Stimulated activated CD8-positive, alpha-beta memory T cell treated with anti-CD3 and anti-CD28 coated beads, Interleukin-7, amount 100 ng/mL, for 48 hours (primary cell): ENCODE data around the gene APMAP.
"Not testable (repeated sequence)": the region's sequence is repeated elsewhere in the genome, so short reads cannot be mapped to it uniquely, and the experiment has no call there.

Experiments used
- DNase-seq, 2 donors: peaks; one replicate each; pipeline ENCODE4 v3.0.0-alpha.2; 2020; ENCODE audit warnings: low read depth in 1 of 2; ENCODE audit errors: extremely low read depth in 1 of 2

Gene APMAP

DNA sequence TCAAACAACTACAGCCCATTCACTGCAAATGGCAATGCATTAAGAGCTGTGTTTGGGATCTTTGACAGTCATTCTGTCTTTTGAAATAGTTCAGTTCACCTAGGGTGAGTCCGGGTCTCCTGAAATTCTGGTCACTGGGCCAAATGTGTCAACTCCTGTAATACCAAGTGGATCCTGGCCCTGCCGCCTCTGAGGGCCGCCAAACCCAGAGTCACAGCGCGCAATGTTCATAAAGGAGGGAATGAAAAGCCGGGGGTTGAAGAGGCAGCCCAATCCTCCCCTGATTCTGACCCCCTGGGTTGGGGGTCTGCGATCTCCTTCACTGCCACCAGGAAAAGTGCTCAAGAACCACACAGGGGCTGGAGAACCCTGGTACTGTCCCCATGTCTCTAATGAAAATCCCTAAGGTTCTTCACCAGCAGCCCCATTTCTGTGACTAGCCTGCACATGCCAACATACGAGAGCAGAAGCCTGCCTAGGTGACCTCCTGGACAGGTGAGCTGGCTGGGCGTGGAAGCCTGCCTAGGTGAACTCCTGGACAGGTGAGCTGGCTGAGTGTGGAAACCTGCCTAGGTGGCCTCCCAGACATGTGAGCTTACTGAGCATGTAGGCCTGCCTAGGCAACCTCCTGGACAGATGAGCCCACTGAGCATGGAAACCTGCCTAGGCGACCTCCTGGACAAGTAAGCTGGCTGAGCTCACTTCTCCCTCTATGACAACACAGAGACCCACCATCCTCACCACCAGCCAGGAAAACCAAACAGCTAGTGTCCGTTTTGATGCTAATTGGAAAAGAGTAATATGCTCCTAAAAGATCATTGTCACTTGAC lies 16.1 kb upstream of the APMAP start:
- no peak for DNase-seq

DNA sequence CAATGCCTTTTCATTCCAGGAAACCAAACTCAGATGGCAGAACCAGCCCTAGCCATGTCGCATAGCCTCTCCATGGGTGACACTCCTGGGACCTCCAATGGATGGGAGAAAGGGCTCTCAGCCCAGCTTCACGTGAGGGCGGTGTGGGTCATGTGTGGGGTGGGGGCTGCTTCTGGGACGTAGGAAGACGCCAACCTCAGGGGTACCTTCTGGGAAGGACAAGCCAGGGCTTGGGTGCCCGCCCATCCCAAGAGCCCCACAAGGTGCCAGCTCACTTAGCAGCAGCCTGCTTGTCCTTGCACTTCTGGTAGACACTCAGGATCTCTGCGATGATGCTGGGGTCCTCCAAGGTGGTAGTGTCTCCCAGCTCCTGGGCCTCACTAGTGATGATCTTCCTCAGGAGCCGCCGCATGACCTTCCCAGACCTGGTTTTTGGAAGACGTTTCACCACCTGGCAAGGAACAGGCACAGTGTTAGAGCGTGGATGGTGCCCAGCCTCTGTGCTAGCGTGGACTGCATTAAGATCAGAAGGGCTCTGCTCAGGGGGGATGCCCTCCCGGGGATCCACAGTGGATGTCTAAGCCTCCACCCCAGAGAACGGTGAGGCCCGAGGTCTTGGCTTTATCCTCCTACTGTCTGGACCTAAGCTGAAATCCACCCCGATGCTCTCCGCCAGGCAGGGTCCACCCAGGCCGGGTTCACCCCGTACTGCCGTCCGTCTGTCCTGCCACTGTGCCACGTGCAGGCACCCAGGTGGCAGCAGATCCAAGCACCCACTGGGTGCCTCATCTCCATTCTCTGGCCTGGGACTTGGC lies 15.1 kb upstream of the APMAP start:
- no peak for DNase-seq

DNA sequence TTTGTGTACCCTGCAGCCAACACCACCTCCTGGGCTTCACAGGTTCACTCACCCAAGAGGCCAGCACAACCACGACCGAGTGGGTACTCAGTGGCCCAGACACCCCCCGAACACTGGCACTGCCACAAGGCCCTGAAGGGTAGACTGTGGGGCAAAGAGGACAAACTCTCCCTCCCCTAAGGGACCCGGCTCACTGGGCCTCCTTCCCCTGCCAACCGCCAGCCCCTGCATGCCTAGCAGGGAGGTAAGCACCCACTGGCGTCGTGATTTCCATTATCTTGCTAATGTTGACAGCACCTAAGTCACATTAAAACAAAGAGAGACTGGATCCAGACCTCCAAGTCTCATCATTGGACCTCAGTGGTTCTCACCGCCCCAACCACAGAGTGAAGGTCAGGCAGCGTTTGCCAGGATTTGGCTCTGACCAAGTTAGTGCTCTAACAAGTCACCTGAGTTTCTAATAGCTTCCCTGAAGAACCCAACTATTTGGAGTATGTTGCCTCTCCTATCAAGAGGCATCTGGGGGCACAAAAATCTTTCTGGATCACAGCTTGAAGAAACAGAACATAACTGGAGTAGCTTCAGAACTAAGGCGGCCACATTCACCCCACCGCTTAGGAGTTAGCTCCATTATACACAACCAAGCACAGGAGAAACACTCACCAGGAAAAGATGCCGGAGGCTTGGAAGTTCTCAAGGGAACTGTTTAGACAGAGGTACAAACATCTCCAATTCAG lies 14.0 kb upstream of the APMAP start:
- DNase-seq: no peak

DNA sequence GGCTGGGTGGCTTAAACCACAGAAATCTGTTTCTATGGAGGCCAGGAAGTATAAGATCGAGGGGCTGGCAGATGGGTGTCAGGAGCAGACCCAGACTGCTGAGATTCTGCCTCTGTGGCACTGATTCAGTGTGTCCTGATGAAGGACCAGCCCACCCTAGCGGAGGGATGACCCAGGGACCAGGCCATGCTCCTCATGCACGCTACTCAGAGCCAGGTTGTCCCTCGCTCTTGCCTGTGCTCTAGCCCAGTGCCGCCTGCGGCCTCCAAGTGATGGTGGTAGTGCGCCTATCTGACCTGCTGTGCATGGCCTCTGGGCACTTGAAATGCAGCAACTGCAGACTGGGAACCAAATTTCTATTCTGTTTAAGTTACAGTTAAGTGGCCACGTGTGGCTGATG lies 13.1 kb upstream of the APMAP start:
- DNase-seq: no peak

DNA sequence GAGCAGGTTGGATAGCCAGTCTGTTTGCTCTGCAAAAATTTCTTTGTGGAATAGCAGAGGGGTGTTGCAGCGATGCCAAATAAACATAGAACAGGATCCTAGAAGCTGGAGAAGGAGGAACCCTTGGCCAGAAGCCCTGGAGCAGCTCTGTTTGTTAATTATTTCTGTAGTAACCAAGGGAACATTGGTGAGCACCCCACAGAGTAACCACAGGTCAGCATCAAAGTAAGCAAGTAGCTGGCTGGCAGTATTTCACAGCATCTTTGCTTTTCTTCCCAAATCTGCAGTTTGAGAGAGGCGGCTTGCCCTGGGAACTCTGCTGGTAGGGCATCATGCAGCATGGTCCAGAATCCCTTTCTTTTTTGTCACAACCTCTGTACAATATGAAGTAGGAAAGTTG lies 12.7 kb upstream of the APMAP start:
- DNase-seq: no peak

DNA sequence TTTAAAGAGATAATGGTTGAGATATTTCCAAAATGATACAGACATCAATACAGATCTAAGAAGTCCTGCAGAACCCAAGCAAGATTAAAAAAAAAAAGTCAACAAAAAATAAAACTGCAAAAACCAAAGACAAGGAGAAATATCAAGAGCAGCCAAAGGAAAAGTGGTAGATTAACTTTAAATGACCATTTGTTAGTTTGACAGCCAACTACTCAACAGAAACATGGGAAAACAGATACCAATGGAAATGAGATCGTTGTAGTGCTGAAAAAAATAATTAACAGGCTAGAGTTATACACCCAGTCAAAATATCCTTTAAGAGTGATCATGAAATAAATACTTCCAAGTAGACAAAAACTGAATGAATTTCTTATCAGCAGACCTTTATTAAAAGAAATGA lies 10.5 kb upstream of the APMAP start:
- DNase-seq: no peak

DNA sequence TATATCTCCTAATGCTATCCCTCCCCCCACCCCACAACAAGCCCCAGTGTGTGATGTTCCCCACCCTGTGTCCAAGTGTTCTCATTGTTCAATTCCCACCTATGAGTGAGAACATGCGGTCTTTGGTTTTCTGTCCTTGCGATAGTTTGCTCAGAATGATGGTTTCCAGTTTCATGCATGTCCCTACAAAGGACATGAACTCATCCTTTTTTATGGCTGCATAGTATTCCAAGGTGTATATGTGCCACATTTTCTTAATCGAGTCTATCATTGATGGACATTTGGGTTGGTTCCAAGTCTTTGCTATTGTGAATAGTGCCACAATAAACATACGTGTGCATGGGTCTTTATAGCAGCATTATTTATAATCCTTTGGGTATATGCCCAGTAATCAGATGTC lies 8.8 kb upstream of the APMAP start:
- DNase-seq: not testable (repeated sequence)

DNA sequence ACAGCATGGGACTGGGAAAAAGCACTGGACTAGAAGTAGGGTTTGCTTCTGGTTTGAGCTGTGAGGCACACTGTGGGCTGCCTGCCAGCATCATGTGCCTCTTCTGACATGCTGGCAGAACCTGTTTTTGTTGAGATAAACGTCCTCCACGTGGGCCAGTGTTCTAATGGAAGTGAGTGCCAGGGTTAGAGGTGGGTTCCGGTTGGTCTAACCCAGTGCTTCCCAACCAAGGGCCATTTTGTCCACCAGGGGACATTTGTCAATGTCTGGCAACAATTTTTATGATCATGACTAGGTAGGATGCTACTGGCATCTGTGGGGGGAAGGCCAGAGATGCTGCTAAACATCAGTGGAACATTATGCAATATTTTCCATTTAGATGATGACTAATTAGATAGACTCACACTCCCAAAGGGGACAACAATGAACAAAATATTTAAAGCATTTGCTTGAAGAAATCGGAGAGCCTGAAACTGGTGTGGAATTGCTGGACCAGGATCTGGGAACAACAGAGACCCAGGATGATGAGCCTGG lies 7.8 kb upstream of the APMAP start:
- no peak for DNase-seq

DNA sequence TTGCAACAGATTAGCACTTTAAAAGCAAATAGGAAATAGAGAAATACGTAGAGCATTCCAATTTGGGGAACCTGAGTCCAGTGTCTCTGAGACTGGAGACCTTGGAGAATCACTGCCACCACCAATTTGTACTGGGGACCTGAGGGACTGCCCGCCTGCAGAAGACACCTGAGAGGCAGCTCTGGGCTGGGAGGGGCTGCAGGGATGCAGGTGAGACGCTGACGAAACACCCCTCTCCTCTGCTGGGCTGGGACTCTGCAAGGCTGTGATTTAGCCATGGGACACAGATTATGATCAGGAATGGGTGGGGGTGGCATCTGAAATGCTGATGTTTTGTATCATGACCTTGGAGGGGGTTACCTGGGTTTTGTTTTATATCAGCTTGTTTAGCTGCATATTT lies 7.0 kb upstream of the APMAP start:
- no peak for DNase-seq

DNA sequence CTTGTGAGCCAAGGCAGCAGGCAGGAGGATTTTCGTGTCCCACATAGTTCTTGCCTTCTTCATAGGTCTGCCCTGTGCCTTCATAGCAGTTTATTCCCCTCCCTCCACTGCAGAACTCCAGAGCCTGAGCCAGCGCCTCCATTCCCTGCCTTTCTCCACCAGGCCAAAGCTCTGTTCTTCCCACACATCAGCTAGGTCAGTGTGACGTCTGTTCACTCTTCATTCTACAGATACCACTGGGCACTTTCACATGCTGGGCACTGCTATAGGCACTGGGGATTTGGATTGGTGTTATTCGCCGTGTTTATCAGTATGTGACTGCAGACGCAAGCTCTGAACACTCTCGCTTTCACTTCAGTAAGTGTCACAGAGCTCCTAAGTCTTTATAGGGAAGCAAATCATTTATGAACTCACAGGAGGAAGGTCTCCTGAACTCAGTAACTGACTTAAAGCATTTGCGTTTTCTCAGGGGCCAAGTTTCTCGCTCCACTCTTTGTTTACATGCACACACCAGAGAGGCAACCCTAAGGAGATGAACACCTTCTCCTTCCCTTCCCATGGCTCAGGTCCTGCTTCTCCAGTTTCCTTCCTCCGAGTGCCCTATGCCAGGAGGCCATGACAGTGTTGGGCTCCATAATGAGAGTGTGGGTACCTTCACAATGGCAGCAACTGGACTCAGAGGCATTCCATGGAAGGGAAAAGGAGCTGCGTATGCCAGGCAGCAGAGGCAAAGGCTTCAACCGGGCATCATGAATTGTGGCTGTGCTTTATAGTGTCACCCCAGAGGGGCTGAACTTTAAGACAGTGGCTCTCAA lies 6.3 kb upstream of the APMAP start:
- no peak for DNase-seq

DNA sequence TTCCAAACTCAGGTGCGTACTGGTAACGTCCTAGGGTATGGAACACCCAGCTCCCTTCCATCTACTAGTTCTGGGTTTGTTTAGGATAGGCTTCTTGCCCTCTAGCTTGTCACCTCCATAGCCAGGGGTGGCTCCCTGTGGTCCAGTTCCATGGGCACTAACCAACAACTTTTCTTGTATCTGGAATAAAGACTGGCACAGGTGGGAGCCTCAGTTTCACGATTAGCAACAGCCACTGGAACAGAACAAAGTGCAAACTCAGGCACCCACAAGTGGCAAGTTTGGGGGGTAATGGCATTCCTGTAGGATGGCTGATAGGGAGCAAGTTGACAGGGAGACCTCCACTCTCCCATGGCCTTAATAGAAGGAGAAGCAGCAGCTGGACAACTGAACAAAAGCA lies 5.6 kb upstream of the APMAP start:
- DNase-seq: no peak

DNA sequence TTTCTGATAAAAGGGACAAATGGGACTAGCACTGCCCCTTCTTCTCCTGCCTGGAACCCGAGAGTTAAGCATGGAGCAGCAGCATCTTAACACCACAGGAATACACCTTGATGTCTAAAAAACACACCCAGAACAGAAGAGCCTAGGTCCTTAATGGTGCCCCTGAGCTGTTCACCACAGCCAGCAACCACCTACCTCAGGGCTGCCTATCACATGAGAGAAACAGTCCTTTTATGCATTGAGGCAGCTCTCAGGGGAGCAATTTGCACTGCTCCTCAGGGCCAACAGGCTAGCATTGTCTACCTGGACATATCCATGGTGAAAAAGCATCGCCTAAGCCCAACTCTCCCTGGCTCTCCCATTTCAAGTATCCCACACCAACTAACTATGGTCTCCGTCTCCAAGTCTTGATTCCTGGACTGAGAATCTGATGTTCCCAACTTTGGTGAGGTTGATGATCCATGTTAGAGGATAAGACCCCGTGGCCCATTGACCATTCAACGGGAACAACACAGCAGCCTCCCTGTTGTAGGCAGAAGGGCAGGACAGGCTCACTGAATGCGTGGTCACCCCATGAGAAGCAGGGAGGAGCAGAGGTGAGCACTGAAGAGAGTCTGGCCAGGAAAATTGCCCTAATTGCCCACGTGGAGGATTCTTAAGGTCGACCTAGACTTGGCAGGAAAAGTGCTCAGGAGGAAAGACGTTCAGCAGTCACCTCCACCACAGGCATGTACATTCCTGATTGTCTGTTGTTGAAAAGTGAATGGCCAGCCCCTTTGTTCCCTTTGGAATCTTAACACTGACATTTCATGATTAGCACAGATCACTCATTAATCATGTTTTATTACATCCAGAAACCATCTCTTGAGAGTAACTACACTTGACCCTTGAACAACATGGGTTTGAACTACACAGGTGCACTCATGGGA lies 4.2 kb upstream of the APMAP start:
- DNase-seq: no peak

DNA sequence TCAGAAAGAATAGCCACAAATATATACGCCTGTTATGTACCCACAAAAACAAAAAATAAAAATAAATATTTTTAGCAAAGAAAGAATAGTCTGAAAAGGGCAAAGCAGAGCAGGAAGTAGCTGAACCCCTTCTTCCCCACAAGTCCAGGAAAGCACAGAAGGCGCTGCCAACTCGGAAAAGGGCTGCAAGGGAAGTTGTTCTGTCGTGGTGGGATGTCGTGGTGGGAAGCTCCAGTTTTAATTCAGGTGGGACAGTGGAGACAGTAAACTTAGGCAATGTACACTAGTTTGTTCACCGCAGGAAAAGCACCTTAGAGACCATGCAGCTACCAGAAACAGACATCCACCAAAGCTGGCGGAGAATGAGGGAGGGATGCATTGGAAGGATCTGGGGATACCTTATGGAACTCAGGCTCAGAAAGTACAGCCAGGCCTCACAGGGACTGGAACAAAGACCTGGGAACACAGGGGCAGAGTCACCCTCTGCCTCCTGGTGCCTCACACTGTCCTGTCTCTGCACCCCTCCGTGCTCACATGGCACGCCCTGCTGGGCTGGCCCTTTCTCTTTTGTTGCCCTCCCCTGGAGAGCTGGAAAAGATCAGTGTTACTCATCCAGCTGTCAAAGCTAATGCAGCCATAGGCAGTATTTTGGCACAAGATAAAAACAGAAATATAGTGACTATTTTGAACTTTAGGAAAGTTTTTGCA lies 3.3 kb upstream of the APMAP start:
- no peak for DNase-seq

DNA sequence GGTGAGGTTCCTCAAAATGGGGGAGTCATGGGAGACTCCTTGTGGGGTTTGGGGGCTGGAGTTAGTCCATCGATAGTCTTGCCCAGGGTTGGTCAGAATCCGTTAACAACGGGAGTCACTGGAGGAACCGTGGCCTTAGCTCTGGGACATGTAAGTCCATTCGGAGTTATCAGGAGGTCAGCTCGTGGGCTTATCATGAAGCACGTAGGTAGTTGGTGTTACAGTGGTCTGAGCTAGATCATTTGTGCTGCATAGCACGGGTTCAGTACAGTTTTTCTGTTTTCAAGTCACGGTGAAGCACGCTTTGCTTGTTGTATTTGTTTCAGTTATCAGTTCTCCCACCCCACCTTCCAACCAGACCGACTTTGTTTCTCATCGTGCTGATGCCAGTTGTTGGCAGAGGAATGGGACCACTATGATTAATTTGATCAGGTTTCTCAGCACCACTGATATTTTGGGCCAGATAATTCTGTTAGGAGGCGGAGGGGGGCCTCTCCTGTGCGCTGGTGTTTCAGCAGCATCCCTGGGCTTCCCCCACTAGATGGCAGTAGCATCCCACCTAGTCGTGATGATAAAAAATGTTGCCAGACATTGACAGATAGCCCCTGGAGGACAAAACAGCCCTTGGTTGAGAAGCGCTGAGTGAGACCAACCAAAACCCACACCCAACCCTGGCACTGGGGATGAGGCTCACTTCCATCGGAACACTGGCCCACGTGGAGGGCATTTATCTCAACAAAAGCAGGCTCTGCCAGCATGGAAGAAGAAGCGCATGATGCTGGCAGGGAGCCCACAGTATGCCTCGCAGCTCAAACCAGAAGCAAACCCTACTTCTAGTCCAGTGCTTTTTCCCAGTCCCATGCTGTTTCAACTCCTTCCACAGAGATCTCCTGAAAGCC lies 2.2 kb upstream of the APMAP start:
- peak; percentile 53 to 56 for DNase-seq

DNA sequence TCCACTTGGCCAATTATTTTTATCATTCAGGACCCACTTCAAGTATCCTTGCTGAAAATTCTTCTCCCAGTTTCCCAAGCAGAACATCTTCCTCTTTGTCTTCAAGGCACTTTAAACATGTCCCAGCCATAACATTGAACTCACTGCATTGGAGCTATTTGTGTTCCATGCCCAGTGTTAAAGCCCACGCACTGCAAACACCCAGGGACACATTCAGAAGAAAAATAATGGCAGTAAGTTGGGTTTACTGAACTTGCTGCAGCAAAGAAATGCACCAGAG lies 1.6 kb upstream of the APMAP start:
- no peak for DNase-seq

DNA sequence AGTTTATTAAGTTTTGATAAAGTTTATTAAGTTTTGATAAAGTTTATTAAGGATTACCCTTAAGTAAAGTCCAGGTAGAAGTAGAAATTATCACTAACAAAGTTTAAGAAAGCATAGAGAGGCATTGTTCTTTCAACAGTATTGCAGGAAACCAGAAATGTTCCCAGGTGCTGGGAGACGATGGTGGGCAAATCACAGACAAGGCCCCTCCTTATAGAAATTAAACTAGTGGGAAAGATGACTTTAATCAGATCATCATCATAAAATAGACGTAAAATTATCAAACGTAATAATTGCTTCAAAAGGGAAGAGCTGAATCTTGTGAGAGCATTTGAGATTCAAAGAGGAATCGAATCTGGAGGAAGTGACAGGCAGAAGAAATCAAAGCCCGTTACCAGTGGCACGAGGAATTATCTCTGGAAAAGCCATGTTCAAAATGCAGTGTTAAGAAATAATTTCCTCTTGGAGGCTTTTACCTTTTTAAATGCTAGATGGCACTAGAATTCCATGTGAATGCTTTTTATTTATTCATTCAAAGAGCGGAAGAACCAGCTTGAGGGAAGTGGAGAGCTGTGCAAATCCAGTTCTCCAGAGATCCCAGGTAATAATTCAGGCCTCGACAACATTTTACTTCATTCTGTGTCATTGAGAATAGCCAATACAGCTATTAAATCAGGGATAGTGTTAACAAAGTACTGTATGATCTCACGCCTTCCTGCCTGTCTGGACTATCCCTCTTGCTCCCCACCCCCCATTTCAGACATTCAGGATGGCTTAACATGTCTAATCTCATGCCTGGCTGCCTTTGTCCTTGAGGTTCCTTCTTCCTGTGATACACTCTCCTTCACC lies 1.0 kb upstream of the APMAP start:
- DNase-seq: no peak

DNA sequence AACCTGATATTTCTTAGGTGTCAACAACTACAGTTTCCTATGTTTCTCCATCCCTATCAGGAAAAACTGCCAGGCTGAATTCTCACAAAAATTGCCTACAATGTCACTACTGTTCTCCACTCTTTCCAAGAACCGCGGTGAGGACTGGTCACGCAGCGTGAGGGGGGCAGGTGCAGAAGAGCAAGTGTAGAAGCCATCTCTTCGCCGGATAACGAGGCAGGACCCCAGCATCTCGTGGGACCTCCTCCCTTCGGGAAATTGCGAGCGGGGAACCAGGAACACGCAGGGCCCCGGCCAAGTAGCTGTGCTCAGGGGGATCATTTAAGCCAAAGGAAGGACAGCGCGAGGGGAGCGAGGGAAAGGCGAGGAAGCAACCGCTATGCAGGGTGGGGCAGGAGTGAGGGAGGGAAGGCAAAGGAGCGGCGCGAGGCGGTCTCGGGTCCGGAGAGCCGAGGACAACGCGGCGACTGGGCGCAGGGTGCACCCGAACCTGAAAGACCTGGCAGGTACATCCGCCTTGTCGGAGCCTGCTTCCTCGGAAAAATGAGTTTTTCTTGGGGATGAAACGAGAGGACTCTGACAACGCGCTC lies 559 bp downstream of the APMAP start:
- no peak for DNase-seq
